NCI-H226 (cell line): ENCODE results near the gene MAGOH.
A peak's percentile ranks its signal among the peaks of the same experiment; 100 is the strongest.

Source experiments
- DNase-seq: peaks from one replicate; pipeline ENCODE4 v3.0.0-alpha.2; 2015

MAGOH gene

GRCh38 chr1:53183095-53183990 lies 55.0 kb downstream of the MAGOH start:
- DNase-seq = peak; percentile 93

GRCh38 chr1:53182716-53183094 lies 55.6 kb downstream of the MAGOH start:
- DNase-seq = no peak

GRCh38 chr1:53182111-53182593 lies 56.2 kb downstream of the MAGOH start:
- DNase-seq = peak; percentile 90

GRCh38 chr1:53180951-53181350 lies 57.4 kb downstream of the MAGOH start:
- DNase-seq = no peak

GRCh38 chr1:53180226-53180625 lies 58.1 kb downstream of the MAGOH start:
- peak; percentile 73 for DNase-seq
